Neural crest cell (in vitro differentiated cells): Measurements from ENCODE around the gene ECEL1. TPM values are rescaled to one million over a fixed set of nuclear protein-coding genes. Genes with fewer than 3 reads are reported as not detected.
A peak's percentile ranks its signal among the peaks of the same experiment; 100 is the strongest.

Experiments used
- DNase-seq: peaks from one replicate; pipeline ENCODE4 v3.0.0; 2021; ENCODE audit warnings: low read depth, mixed read lengths, low spot score
- H3K27ac Mint-ChIP-seq: one replicate; pipeline ENCODE4 v1.8.0; 2021; ENCODE audit warnings: mild to moderate bottlenecking, mixed read lengths; ENCODE audit not compliant: unreplicated experiment
- H3K27me3 Mint-ChIP-seq: 2 replicates; pipeline ENCODE4 v1.8.0; 2021; ENCODE audit warnings: low read depth, mild to moderate bottlenecking, mixed read lengths
- H3K36me3 Mint-ChIP-seq: 2 replicates; pipeline ENCODE4 v1.8.0; 2021; ENCODE audit warnings: low read depth, mild to moderate bottlenecking, mixed read lengths
- H3K4me1 Mint-ChIP-seq: 2 replicates; pipeline ENCODE4 v1.8.0; 2021; ENCODE audit warnings: mixed read lengths
- H3K4me3 Mint-ChIP-seq: one replicate; pipeline ENCODE4 v1.8.0; 2021; ENCODE audit warnings: mild to moderate bottlenecking, mixed read lengths
- H3K9me3 Mint-ChIP-seq: 2 replicates; pipeline ENCODE4 v1.8.0; 2021; ENCODE audit warnings: mixed read lengths
- total RNA-seq: library from RNA; stranded (reverse); gene quantifications from 2 replicates; pipeline ENCODE4 v1.2.1, GENCODE V29; 2021
- TF ChIP-seq, protein P1 (sequence below): fragments of 200-600 bp; sonication (generic); conservative IDR thresholded peaks from 2 replicates; pipeline ENCODE4 v1.5.0; 2021; ENCODE audit warnings: antibody characterized with exemption, mild to moderate bottlenecking

Gene ECEL1
- total RNA-seq, 1 donor from 2014 or later: 43.9 TPM

DNA sequence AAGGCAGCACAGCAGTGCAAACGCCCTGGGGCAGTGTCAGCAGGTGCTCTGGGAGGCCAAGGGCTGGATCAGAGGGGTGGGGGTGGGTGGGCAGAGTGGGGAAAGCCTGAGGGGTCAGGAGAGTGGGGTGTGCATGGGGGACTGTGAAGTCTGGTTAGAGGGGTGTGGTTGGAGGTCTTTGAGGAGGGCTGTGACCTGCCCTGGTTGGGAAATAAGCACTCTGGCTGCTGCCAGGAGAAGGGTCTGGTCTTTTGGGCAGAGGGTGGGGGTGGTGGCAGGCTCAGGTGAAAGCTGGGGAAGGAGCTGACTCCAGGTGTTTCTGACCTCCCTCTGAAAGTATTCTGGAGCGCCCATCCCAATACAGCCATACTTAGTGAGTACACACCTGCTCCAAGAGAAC, 27.5 kb downstream of the ECEL1 start:
- TF ChIP-seq, protein P1, sequence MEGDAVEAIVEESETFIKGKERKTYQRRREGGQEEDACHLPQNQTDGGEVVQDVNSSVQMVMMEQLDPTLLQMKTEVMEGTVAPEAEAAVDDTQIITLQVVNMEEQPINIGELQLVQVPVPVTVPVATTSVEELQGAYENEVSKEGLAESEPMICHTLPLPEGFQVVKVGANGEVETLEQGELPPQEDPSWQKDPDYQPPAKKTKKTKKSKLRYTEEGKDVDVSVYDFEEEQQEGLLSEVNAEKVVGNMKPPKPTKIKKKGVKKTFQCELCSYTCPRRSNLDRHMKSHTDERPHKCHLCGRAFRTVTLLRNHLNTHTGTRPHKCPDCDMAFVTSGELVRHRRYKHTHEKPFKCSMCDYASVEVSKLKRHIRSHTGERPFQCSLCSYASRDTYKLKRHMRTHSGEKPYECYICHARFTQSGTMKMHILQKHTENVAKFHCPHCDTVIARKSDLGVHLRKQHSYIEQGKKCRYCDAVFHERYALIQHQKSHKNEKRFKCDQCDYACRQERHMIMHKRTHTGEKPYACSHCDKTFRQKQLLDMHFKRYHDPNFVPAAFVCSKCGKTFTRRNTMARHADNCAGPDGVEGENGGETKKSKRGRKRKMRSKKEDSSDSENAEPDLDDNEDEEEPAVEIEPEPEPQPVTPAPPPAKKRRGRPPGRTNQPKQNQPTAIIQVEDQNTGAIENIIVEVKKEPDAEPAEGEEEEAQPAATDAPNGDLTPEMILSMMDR: no peak
- Mint-ChIP-seq H3K36me3 (no peaks in the 10 kb centered on the region), H3K27me3 (peaks cover 2% of the 10 kb centered on the region), H3K27ac (no peak overlapping the region), H3K9me3 (no peaks in the 10 kb centered on the region), H3K4me3 (no peak overlapping the region), H3K4me1 (peaks cover 8% of the 10 kb centered on the region)
- DNase-seq: no peak

DNA sequence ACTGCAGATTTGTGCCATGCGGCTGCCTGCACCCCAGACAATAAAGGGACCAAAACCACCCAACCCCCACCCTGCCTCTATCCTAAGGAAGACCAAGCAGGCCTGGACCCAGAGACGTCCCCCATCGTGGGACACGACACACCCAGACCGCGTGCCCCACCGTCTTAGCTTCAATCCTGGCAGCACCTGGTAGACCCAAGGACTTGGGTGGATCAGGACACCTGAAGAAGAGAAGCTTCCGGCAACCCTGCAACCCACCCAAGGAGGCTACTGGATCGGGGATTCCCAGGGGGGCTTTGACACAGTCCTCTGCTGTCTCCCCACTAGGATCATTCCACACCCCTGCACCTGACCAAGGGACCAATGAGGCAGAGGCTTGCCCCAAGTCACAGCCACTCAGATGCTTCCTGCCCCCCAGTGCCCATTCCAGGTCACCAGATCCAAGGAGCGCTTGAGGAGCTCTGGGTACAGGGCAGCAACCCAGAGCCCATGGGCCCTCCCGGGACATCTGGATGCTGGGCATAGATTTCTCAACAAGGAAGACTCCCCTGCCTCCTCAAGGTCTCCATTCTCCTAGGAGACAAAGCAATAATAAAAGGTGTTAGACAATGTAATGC, 28.1 kb downstream of the ECEL1 start:
- peaks cover 8% of the 10 kb centered on the region for H3K4me1 Mint-ChIP-seq
- H3K27me3 Mint-ChIP-seq: peaks cover 2% of the 10 kb centered on the region
- H3K27ac Mint-ChIP-seq: peak overlapping the region; percentile 19
- H3K9me3 Mint-ChIP-seq: no peaks in the 10 kb centered on the region
- H3K4me3 Mint-ChIP-seq: no peak overlapping the region
- H3K36me3 Mint-ChIP-seq: no peaks in the 10 kb centered on the region
- TF ChIP-seq, protein P1: no peak
- DNase-seq: no peak

DNA sequence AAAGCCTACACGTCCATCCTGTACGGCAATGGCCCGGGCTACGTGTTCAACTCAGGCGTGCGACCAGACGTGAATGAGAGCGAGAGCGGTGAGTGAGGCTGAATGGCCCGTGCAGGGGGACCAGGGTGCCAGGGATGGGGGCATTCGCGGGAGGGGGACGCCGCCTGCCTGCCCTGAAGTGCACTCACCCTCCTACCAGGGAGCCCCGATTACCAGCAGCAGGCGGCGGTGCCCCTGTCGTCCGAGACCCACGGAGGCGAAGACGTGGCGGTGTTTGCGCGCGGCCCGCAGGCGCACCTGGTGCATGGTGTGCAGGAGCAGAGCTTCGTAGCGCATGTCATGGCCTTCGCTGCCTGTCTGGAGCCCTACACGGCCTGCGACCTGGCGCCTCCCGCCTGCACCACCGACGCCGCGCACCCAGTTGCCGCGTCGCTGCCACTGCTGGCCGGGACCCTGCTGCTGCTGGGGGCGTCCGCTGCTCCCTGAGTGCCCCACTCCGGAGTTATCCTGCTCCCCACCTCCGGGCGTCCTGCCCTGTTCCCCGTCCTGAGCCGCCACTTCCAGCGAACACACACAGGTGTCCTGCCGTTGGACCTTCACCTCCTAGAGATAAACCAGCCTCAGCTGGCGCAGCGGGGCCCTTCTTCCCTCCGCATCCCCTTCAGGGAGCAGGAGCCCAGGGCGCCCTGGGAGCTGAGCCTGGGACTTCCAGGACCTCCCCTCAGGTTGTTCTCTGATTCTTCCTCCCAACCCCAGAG, 28.8 kb downstream of the ECEL1 start:
- peaks cover 8% of the 10 kb centered on the region for H3K4me1 Mint-ChIP-seq
- no peaks in the 10 kb centered on the region for H3K36me3 Mint-ChIP-seq
- DNase-seq: no peak
- H3K9me3 Mint-ChIP-seq: no peaks in the 10 kb centered on the region
- H3K27me3 Mint-ChIP-seq: peaks cover 2% of the 10 kb centered on the region
- TF ChIP-seq, protein P1: no peak
- no peak overlapping the region for H3K4me3 Mint-ChIP-seq
- peak overlapping the region; percentile 19 for H3K27ac Mint-ChIP-seq

DNA sequence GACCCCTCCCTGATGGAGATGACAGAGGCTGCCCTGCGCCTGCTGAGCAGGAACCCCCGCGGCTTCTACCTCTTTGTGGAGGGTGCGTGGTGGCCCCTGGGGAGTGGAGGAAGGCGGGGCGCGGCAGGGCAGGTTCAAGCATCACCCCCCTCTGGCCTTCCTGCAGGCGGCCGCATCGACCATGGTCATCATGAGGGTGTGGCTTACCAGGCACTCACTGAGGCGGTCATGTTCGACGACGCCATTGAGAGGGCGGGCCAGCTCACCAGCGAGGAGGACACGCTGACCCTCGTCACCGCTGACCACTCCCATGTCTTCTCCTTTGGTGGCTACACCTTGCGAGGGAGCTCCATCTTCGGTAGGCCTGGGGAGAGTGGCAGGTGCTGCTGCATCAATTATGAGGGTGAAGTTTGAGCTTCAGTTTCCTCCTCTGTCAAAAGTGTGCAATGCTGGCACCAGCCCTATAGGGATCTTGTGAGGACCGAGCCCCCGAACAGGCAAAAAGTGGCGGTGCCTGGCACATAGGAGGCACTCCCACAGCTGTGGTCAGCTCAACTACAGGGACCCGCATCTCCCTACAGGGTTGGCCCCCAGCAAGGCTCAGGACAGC, 29.5 kb downstream of the ECEL1 start:
- Mint-ChIP-seq H3K4me3 (no peak overlapping the region), H3K27me3 (peaks cover 2% of the 10 kb centered on the region), H3K27ac (no peak overlapping the region), H3K36me3 (no peaks in the 10 kb centered on the region), H3K4me1 (peaks cover 8% of the 10 kb centered on the region), H3K9me3 (no peaks in the 10 kb centered on the region)
- no peak for DNase-seq
- TF ChIP-seq, protein P1: no peak

DNA sequence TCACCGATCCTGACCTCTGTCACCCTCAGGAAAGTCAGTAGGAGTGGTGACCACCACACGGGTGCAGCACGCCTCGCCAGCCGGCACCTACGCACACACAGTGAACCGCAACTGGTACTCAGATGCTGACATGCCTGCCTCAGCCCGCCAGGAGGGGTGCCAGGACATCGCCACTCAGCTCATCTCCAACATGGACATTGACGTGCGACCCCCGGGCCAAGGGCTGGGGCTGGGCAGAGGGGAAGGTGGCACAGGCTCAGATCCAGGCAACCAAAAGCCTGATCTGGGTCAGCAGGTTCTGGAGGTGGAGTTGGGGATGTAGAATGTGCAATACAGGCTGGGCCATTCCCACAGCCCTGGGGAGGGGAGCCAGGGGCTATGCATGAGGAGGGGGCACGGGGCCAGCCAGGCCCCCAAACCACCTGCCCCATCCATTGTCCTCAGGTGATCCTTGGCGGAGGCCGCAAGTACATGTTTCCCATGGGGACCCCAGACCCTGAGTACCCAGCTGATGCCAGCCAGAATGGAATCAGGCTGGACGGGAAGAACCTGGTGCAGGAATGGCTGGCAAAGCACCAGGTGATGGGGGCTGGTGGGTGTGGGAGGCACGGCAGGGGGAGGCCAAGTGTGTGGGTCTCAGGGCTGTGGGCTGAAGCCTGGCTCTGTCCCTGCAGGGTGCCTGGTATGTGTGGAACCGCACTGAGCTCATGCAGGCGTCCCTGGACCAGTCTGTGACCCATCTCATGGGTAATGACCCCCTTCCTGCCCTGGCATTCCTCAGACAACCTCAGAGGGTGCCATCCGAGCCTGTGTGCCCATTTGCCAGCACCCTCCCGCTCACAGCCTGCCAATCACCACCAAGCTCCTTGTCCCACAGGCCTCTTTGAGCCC, 30.3 kb downstream of the ECEL1 start:
- Mint-ChIP-seq H3K27ac (no peak overlapping the region), H3K27me3 (peaks cover 2% of the 10 kb centered on the region), H3K4me3 (no peak overlapping the region), H3K36me3 (no peaks in the 10 kb centered on the region), H3K4me1 (peaks cover 2% of the 10 kb centered on the region), H3K9me3 (no peaks in the 10 kb centered on the region)
- TF ChIP-seq, protein P1: no peak
- DNase-seq: no peak
